COLO668 (cell line): ENCODE data around the gene ST6GALNAC1.

ENCODE experiments used
- DNase-seq: peaks from one replicate; lab custom pipeline; 2025; ENCODE audit not compliant: unreplicated experiment; lab: John Stamatoyannopoulos, UW

The ST6GALNAC1 gene

GRCh38 chr17:76675648-76676047, 32.1 kb upstream of the ST6GALNAC1 start:
- no peak for DNase-seq

GRCh38 chr17:76674600-76674999, 31.0 kb upstream of the ST6GALNAC1 start:
- DNase-seq: no peak

- no peak for DNase-seq
Measured at GRCh38 chr17:76673729-76674128, 30.2 kb upstream of the ST6GALNAC1 start.

- DNase-seq: no peak
Measured at GRCh38 chr17:76672892-76673291, 29.3 kb upstream of the ST6GALNAC1 start.

GRCh38 chr17:76672270-76672851, 28.8 kb upstream of the ST6GALNAC1 start:
- no peak for DNase-seq

GRCh38 chr17:76671912-76672262, 28.3 kb upstream of the ST6GALNAC1 start:
- DNase-seq: no peak

- peak; percentile 98 for DNase-seq
Measured at GRCh38 chr17:76671123-76671911, 27.8 kb upstream of the ST6GALNAC1 start.

- DNase-seq: no peak
Measured at GRCh38 chr17:76670718-76671122, 27.2 kb upstream of the ST6GALNAC1 start.

GRCh38 chr17:76670020-76670717, 26.6 kb upstream of the ST6GALNAC1 start:
- no peak for DNase-seq

- no peak for DNase-seq
Measured at GRCh38 chr17:76667786-76668453, 24.4 kb upstream of the ST6GALNAC1 start.

GRCh38 chr17:76667491-76667755, 23.9 kb upstream of the ST6GALNAC1 start:
- no peak for DNase-seq

GRCh38 chr17:76660656-76661042, 17.1 kb upstream of the ST6GALNAC1 start:
- no peak for DNase-seq

GRCh38 chr17:76659928-76660655, 16.5 kb upstream of the ST6GALNAC1 start:
- peak; percentile 43 for DNase-seq

- DNase-seq: no peak
Measured at GRCh38 chr17:76658242-76658662, 14.7 kb upstream of the ST6GALNAC1 start.

- no peak for DNase-seq
Measured at GRCh38 chr17:76657505-76658241, 14.1 kb upstream of the ST6GALNAC1 start.

GRCh38 chr17:76654408-76654807, 10.9 kb upstream of the ST6GALNAC1 start:
- no peak for DNase-seq

- no peak for DNase-seq
Measured at GRCh38 chr17:76650504-76650903, 6.9 kb upstream of the ST6GALNAC1 start.

- no peak for DNase-seq
Measured at GRCh38 chr17:76646712-76647111, 3.2 kb upstream of the ST6GALNAC1 start.

- no peak for DNase-seq
Measured at GRCh38 chr17:76645481-76645880, 1.9 kb upstream of the ST6GALNAC1 start.

- no peak for DNase-seq
Measured at GRCh38 chr17:76644995-76645394, 1.4 kb upstream of the ST6GALNAC1 start.

- no peak for DNase-seq
Measured at GRCh38 chr17:76642994-76643393, 563 bp downstream of the ST6GALNAC1 start.
